ENCODE results near the gene LDB2. TPM values are rescaled to one million over a fixed set of nuclear protein-coding genes. Genes with fewer than 3 reads are reported as not detected.

Gene LDB2
- total and polyA plus RNA-seq, 2 donors from 2014 or later, result 26.9 to 59.9 TPM

- no peaks in the 10 kb centered on the region for H3K4me1 ChIP-seq (ENCODE audit: control insufficient read depth in 2 of 3, insufficient read depth in 2 of 3, low read depth in 1 of 3, low read length in 3 of 3)
- TF ChIP-seq CTCF (IDR thresholded peaks at IDR 0.05; ENCODE audit: borderline replicate concordance, extremely low read depth, insufficient read depth), result no peak
- DNase-seq (peak in 1 of 5 donors; percentile 13), FAIRE-seq (no peak)
- H3K27me3 ChIP-seq (ENCODE audit: control insufficient read depth, insufficient read depth, low read length), result no peaks in the 10 kb centered on the region
- intact Hi-C loops (cut with DNase I), result no loop called here
- H3K9ac ChIP-seq (ENCODE audit: low read length in 3 of 3), result no peak overlapping the region
- no peaks in the 10 kb centered on the region for H3K9me3 ChIP-seq (ENCODE audit: control insufficient read depth in 2 of 3, insufficient read depth in 1 of 3, low read length in 3 of 3)
- H3K36me3 ChIP-seq (ENCODE audit: control insufficient read depth in 2 of 3, insufficient read depth in 3 of 3, low read length in 3 of 3), result peaks cover 0 to 2% (median 0%) of the 10 kb centered on the region in 3 donors
- no peak overlapping the region for H3K4me3 ChIP-seq (ENCODE audit: low read length in 3 of 3)
- no peak overlapping the region for H3K27ac ChIP-seq (ENCODE audit: low read depth in 2 of 2, low read length in 2 of 2)
Observed at GRCh38 chr4:16579866-16580265, 318.6 kb downstream of the LDB2 start.

GRCh38 chr4:16577177-16577576 lies 321.3 kb downstream of the LDB2 start:
- FAIRE-seq (no peak), DNase-seq (no peak)
- no peak for TF ChIP-seq CTCF (IDR thresholded peaks at IDR 0.05; ENCODE audit: borderline replicate concordance, extremely low read depth, insufficient read depth)
- Histone ChIP-seq H3K4me1 (ENCODE audit: control insufficient read depth in 2 of 3, insufficient read depth in 2 of 3, low read depth in 1 of 3, low read length in 3 of 3) (no peaks in the 10 kb centered on the region), H3K9ac (ENCODE audit: low read length in 3 of 3) (no peak overlapping the region), H3K4me3 (ENCODE audit: low read length in 3 of 3) (no peak overlapping the region), H3K36me3 (ENCODE audit: control insufficient read depth in 2 of 3, insufficient read depth in 3 of 3, low read length in 3 of 3) (peaks cover 0 to 2% (median 0%) of the 10 kb centered on the region in 3 donors), H3K27me3 (ENCODE audit: control insufficient read depth, insufficient read depth, low read length) (no peaks in the 10 kb centered on the region), H3K27ac (ENCODE audit: low read depth in 2 of 2, low read length in 2 of 2) (no peak overlapping the region), H3K9me3 (ENCODE audit: control insufficient read depth in 2 of 3, insufficient read depth in 1 of 3, low read length in 3 of 3) (no peaks in the 10 kb centered on the region)
- intact Hi-C loops (cut with DNase I), result no loop called here

- no peak for TF ChIP-seq CTCF (IDR thresholded peaks at IDR 0.05; ENCODE audit: borderline replicate concordance, extremely low read depth, insufficient read depth)
- Histone ChIP-seq H3K27ac (ENCODE audit: low read depth in 2 of 2, low read length in 2 of 2) (no peak overlapping the region), H3K9me3 (ENCODE audit: control insufficient read depth in 2 of 3, insufficient read depth in 1 of 3, low read length in 3 of 3) (no peaks in the 10 kb centered on the region), H3K9ac (ENCODE audit: low read length in 3 of 3) (no peak overlapping the region), H3K4me3 (ENCODE audit: low read length in 3 of 3) (no peak overlapping the region), H3K36me3 (ENCODE audit: control insufficient read depth in 2 of 3, insufficient read depth in 3 of 3, low read length in 3 of 3) (peaks cover 0 to 2% (median 0%) of the 10 kb centered on the region in 3 donors), H3K4me1 (ENCODE audit: control insufficient read depth in 2 of 3, insufficient read depth in 2 of 3, low read depth in 1 of 3, low read length in 3 of 3) (no peaks in the 10 kb centered on the region), H3K27me3 (ENCODE audit: control insufficient read depth, insufficient read depth, low read length) (no peaks in the 10 kb centered on the region)
- no peak for DNase-seq
- intact Hi-C loops (cut with DNase I), result no loop called here
- no peak for FAIRE-seq
Observed at GRCh38 chr4:16574981-16575380, 323.5 kb downstream of the LDB2 start.

GRCh38 chr4:16573739-16574138 lies 324.7 kb downstream of the LDB2 start:
- no peak for TF ChIP-seq CTCF (IDR thresholded peaks at IDR 0.05; ENCODE audit: borderline replicate concordance, extremely low read depth, insufficient read depth)
- FAIRE-seq (peak; percentile 45), DNase-seq (peak in 1 of 5 donors; percentile 50)
- Histone ChIP-seq H3K27me3 (ENCODE audit: control insufficient read depth, insufficient read depth, low read length) (no peaks in the 10 kb centered on the region), H3K27ac (ENCODE audit: low read depth in 2 of 2, low read length in 2 of 2) (no peak overlapping the region), H3K36me3 (ENCODE audit: control insufficient read depth in 2 of 3, insufficient read depth in 3 of 3, low read length in 3 of 3) (no peaks in the 10 kb centered on the region), H3K4me3 (ENCODE audit: low read length in 3 of 3) (no peak overlapping the region), H3K9ac (ENCODE audit: low read length in 3 of 3) (no peak overlapping the region), H3K4me1 (ENCODE audit: control insufficient read depth in 2 of 3, insufficient read depth in 2 of 3, low read depth in 1 of 3, low read length in 3 of 3) (no peaks in the 10 kb centered on the region), H3K9me3 (ENCODE audit: control insufficient read depth in 2 of 3, insufficient read depth in 1 of 3, low read length in 3 of 3) (no peaks in the 10 kb centered on the region)
- intact Hi-C loops (cut with DNase I), result no loop called here

Data from kidney (tissue), 14 donors.